Measurements from ENCODE around the gene MED13L.

The MED13L gene

GRCh38 chr12:115998794-115999478, 278.6 kb downstream of the MED13L start:
- Histone ChIP-seq H4K20me1 (ENCODE audit: low read depth, low read length) (no peaks in the 10 kb centered on the region), H3F3A (ENCODE audit: insufficient read depth) (no peaks in the 10 kb centered on the region), H3K27me3 (ENCODE audit: low read length) (no peaks in the 10 kb centered on the region), H3K4me3 (ENCODE audit: insufficient read depth, low read length, poor library complexity, severe bottlenecking) (no peak overlapping the region), H3K9me3 (ENCODE audit: insufficient read depth, low read length) (no peaks in the 10 kb centered on the region), H3K4me2 (ENCODE audit: low read depth, low read length, poor library complexity, severe bottlenecking) (no peak overlapping the region), H3K36me3 (ENCODE audit: low read length) (no peaks in the 10 kb centered on the region; the same call in 1 of the 2 replicates), H3K27ac (ENCODE audit: low read depth, low read length) (no peak overlapping the region), H2AFZ (ENCODE audit: low read depth, low read length, severe bottlenecking) (no peak overlapping the region), H3K9me2 (replicated peaks; ENCODE audit: insufficient read depth, low read length) (no peaks in the 10 kb centered on the region), H3K79me2 (ENCODE audit: insufficient read depth, low read length) (no peaks in the 10 kb centered on the region), H3K9ac (ENCODE audit: low read length) (no peak overlapping the region)
- no peak for TF ChIP-seq EZH2phosphoT487 (conservative IDR thresholded peaks at IDR 0.05; ENCODE audit: low read length)
- no peak for TF ChIP-seq CTCF (IDR thresholded peaks at IDR 0.05; ENCODE audit: insufficient read depth, low read length, poor library complexity, severe bottlenecking)

- H3K27me3 ChIP-seq (ENCODE audit: low read length), result no peaks in the 10 kb centered on the region
- H3K9ac ChIP-seq (ENCODE audit: low read length), result no peak overlapping the region
- no peaks in the 10 kb centered on the region for H3K79me2 ChIP-seq (ENCODE audit: insufficient read depth, low read length)
- no peaks in the 10 kb centered on the region; the same call in 1 of the 2 replicates for H3K36me3 ChIP-seq (ENCODE audit: low read length)
- no peak overlapping the region for H2AFZ ChIP-seq (ENCODE audit: low read depth, low read length, severe bottlenecking)
- no peaks in the 10 kb centered on the region for H3K9me3 ChIP-seq (ENCODE audit: insufficient read depth, low read length)
- H3F3A ChIP-seq (ENCODE audit: insufficient read depth), result no peaks in the 10 kb centered on the region
- no peak overlapping the region for H3K27ac ChIP-seq (ENCODE audit: low read depth, low read length)
- H3K4me2 ChIP-seq (ENCODE audit: low read depth, low read length, poor library complexity, severe bottlenecking), result no peak overlapping the region
- no peak overlapping the region for H3K4me3 ChIP-seq (ENCODE audit: insufficient read depth, low read length, poor library complexity, severe bottlenecking)
- H4K20me1 ChIP-seq (ENCODE audit: low read depth, low read length), result no peaks in the 10 kb centered on the region
- TF ChIP-seq EZH2phosphoT487 (conservative IDR thresholded peaks at IDR 0.05; ENCODE audit: low read length) (no peak), CTCF (IDR thresholded peaks at IDR 0.05; ENCODE audit: insufficient read depth, low read length, poor library complexity, severe bottlenecking) (peak; percentile 69)
- H3K9me2 ChIP-seq (replicated peaks; ENCODE audit: insufficient read depth, low read length), result no peaks in the 10 kb centered on the region
Observed at GRCh38 chr12:115998119-115998633, 279.3 kb downstream of the MED13L start.

- Histone ChIP-seq H3K9me2 (replicated peaks; ENCODE audit: insufficient read depth, low read length) (no peaks in the 10 kb centered on the region), H3K9me3 (ENCODE audit: insufficient read depth, low read length) (no peaks in the 10 kb centered on the region), H3K27ac (ENCODE audit: low read depth, low read length) (no peak overlapping the region), H4K20me1 (ENCODE audit: low read depth, low read length) (no peaks in the 10 kb centered on the region), H3K36me3 (ENCODE audit: low read length) (no peaks in the 10 kb centered on the region), H3K9ac (ENCODE audit: low read length) (no peak overlapping the region), H3K4me2 (ENCODE audit: low read depth, low read length, poor library complexity, severe bottlenecking) (no peak overlapping the region), H2AFZ (ENCODE audit: low read depth, low read length, severe bottlenecking) (no peak overlapping the region), H3F3A (ENCODE audit: insufficient read depth) (no peaks in the 10 kb centered on the region), H3K4me3 (ENCODE audit: insufficient read depth, low read length, poor library complexity, severe bottlenecking) (no peak overlapping the region), H3K27me3 (ENCODE audit: low read length) (no peaks in the 10 kb centered on the region), H3K79me2 (ENCODE audit: insufficient read depth, low read length) (no peaks in the 10 kb centered on the region)
- TF ChIP-seq EZH2phosphoT487 (conservative IDR thresholded peaks at IDR 0.05; ENCODE audit: low read length), result no peak
- no peak for TF ChIP-seq CTCF (IDR thresholded peaks at IDR 0.05; ENCODE audit: insufficient read depth, low read length, poor library complexity, severe bottlenecking)
Observed at GRCh38 chr12:115993737-115994136, 283.8 kb downstream of the MED13L start.

Measured in SU-DHL-6 (cell line).